ENCODE results near the gene LRRC17. TPM values are rescaled to one million over a fixed set of nuclear protein-coding genes. Genes with fewer than 3 reads are reported as not detected.

The LRRC17 gene
- total RNA-seq, 1 experiment from 2014 or later, result 0.39 TPM

DNA sequence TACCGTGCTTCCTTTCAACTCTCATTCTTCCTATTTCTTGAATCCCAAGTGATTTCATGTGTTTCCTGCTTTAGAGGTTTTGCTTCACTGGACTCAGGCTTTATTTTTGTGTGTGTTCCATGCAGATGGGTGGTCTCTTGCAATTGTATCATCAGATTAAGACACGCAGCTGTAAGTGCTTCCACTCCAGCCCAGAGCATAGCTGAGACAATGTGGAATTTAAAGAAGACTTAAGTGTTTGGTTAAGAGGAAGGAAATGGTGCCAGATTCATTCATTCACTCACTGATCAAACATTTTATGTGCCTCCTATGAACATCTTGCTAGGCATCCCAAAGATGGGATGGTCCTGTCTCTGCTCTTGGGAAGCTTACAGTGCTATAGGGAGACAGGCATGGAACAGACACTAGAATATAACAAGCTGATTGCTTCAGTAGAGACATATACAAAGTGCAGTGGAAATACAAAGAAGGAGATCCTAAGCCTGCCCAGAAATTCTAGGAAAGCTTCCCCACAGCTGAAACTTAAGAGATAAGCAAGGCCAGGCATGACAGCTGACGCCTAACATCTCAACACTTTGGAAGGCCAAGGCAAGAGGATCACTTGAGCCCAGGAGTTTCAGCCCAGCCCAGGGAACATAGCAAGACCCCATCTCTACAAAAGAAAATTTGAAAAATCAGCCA is 46.1 kb upstream of the LRRC17 start:
- no TSS peak for BruUV-seq (replicated peaks)
- Histone ChIP-seq H3K36me3 (ENCODE audit: control insufficient read depth, insufficient read depth, low read length) (no peaks in the 10 kb centered on the region), H3K4me3 (ENCODE audit: low read depth in 2 of 2, low read length in 2 of 2) (no peak overlapping the region), H3K4me1 (ENCODE audit: control insufficient read depth, insufficient read depth, low read length) (peaks cover 4% of the 10 kb centered on the region; the same call in 1 of the 2 replicates), H3K27ac (ENCODE audit: low read length) (peak overlapping the region; percentile 31; the same call in 1 of the 2 replicates), H3K9me3 (ENCODE audit: control insufficient read depth, insufficient read depth, low read depth, low read length) (no peaks in the 10 kb centered on the region), H3K27me3 (ENCODE audit: control insufficient read depth, insufficient read depth, low read length) (no peaks in the 10 kb centered on the region)
- ChIA-PET POLR2A (no interaction called here), CTCF (no interaction called here)
- DNase-seq (ENCODE audit: low read depth, low spot score), result no peak
- no peak for TF ChIP-seq POLR2AphosphoS5 (IDR thresholded peaks at IDR 0.05; ENCODE audit: low read depth, low read length)
- TF ChIP-seq SIN3A (IDR thresholded peaks at IDR 0.05; ENCODE audit: borderline replicate concordance, insufficient read depth, low read depth, low read length), result no peak
- no peak for TF ChIP-seq TCF7L2 (IDR thresholded peaks at IDR 0.05; ENCODE audit: low read depth, low read length)
- TF ChIP-seq, protein P1, sequence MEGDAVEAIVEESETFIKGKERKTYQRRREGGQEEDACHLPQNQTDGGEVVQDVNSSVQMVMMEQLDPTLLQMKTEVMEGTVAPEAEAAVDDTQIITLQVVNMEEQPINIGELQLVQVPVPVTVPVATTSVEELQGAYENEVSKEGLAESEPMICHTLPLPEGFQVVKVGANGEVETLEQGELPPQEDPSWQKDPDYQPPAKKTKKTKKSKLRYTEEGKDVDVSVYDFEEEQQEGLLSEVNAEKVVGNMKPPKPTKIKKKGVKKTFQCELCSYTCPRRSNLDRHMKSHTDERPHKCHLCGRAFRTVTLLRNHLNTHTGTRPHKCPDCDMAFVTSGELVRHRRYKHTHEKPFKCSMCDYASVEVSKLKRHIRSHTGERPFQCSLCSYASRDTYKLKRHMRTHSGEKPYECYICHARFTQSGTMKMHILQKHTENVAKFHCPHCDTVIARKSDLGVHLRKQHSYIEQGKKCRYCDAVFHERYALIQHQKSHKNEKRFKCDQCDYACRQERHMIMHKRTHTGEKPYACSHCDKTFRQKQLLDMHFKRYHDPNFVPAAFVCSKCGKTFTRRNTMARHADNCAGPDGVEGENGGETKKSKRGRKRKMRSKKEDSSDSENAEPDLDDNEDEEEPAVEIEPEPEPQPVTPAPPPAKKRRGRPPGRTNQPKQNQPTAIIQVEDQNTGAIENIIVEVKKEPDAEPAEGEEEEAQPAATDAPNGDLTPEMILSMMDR (IDR thresholded peaks at IDR 0.05), result no peak
- TF ChIP-seq, protein P2, sequence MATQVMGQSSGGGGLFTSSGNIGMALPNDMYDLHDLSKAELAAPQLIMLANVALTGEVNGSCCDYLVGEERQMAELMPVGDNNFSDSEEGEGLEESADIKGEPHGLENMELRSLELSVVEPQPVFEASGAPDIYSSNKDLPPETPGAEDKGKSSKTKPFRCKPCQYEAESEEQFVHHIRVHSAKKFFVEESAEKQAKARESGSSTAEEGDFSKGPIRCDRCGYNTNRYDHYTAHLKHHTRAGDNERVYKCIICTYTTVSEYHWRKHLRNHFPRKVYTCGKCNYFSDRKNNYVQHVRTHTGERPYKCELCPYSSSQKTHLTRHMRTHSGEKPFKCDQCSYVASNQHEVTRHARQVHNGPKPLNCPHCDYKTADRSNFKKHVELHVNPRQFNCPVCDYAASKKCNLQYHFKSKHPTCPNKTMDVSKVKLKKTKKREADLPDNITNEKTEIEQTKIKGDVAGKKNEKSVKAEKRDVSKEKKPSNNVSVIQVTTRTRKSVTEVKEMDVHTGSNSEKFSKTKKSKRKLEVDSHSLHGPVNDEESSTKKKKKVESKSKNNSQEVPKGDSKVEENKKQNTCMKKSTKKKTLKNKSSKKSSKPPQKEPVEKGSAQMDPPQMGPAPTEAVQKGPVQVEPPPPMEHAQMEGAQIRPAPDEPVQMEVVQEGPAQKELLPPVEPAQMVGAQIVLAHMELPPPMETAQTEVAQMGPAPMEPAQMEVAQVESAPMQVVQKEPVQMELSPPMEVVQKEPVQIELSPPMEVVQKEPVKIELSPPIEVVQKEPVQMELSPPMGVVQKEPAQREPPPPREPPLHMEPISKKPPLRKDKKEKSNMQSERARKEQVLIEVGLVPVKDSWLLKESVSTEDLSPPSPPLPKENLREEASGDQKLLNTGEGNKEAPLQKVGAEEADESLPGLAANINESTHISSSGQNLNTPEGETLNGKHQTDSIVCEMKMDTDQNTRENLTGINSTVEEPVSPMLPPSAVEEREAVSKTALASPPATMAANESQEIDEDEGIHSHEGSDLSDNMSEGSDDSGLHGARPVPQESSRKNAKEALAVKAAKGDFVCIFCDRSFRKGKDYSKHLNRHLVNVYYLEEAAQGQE (IDR thresholded peaks at IDR 0.05; ENCODE audit: insufficient read depth in 1 of 2, low read depth in 2 of 2, low read length in 1 of 2), result no peak
- ATAC-seq, result no peak
- in situ Hi-C loops (cut with HindIII; ENCODE audit: low pct_unique_long_range_greater_than_20kb, low sequenced_read_pairs), result no loop called here
- intact Hi-C loops (cut with micrococcal nuclease; ENCODE audit: unreplicated experiment), result no loop called here

DNA sequence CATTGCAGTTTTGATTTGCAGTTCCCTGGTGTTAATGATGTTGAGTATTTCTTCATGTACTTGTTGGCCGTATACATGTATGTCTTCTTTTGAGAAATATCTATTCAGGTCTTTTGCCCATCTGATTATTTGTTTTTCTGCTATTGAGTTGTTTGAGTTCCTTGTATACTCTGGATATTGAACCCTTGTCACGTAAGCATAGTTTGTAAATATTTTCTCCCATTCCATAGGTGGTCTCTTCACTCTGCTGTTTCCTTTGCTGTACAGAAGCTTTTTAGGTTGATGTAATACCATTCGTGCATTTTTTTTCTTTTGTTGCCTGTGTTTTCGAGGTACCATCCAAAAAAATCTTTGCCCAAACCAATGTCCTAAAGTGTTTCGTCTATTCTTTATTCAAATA is 43.6 kb upstream of the LRRC17 start:
- Histone ChIP-seq H3K4me3 (ENCODE audit: low read depth in 2 of 2, low read length in 2 of 2) (no peak overlapping the region), H3K36me3 (ENCODE audit: control insufficient read depth, insufficient read depth, low read length) (no peaks in the 10 kb centered on the region), H3K9me3 (ENCODE audit: control insufficient read depth, insufficient read depth, low read depth, low read length) (no peaks in the 10 kb centered on the region), H3K27ac (ENCODE audit: low read length) (no peak overlapping the region), H3K4me1 (ENCODE audit: control insufficient read depth, insufficient read depth, low read length) (peaks cover 11% of the 10 kb centered on the region), H3K27me3 (ENCODE audit: control insufficient read depth, insufficient read depth, low read length) (no peaks in the 10 kb centered on the region)
- POLR2A ChIA-PET, result no interaction called here
- in situ Hi-C loops (cut with HindIII; ENCODE audit: low pct_unique_long_range_greater_than_20kb, low sequenced_read_pairs) (no loop called here), intact Hi-C loops (cut with micrococcal nuclease; ENCODE audit: unreplicated experiment) (no loop called here)
- ATAC-seq (no peak), DNase-seq (ENCODE audit: low read depth, low spot score) (no peak)
- no TSS peak for BruUV-seq (replicated peaks)
- CTCF ChIA-PET, result no interaction called here
- TF ChIP-seq SIN3A (IDR thresholded peaks at IDR 0.05; ENCODE audit: borderline replicate concordance, insufficient read depth, low read depth, low read length) (no peak), TCF7L2 (IDR thresholded peaks at IDR 0.05; ENCODE audit: low read depth, low read length) (no peak), POLR2AphosphoS5 (IDR thresholded peaks at IDR 0.05; ENCODE audit: low read depth, low read length) (no peak)
- TF ChIP-seq, protein P1 (IDR thresholded peaks at IDR 0.05), result no peak
- TF ChIP-seq, protein P2 (IDR thresholded peaks at IDR 0.05; ENCODE audit: insufficient read depth in 1 of 2, low read depth in 2 of 2, low read length in 1 of 2), result no peak

Measured in Panc1 (cell line).